Measurements from ENCODE around the gene SYT15.
"Not testable (repeated sequence)": the region's sequence is repeated elsewhere in the genome, so short reads cannot be mapped to it uniquely, and the experiment has no call there.

SYT15 gene

GRCh38 chr10:46557319-46558121 is 21.4 kb upstream of the SYT15 start:
- no peak for DNase-seq

GRCh38 chr10:46558122-46558391 is 20.9 kb upstream of the SYT15 start:
- DNase-seq: no peak

GRCh38 chr10:46558392-46559185 is 20.3 kb upstream of the SYT15 start:
- no peak for DNase-seq

- no peak for DNase-seq
These were observed 19.7 kb upstream of the SYT15 start for GRCh38 chr10:46559231-46559671.

GRCh38 chr10:46560381-46560780 is 18.5 kb upstream of the SYT15 start:
- no peak for DNase-seq

GRCh38 chr10:46560952-46561351 is 18.0 kb upstream of the SYT15 start:
- DNase-seq: no peak

- DNase-seq: not testable (repeated sequence)
These were observed 13.2 kb upstream of the SYT15 start for GRCh38 chr10:46565591-46566332.

GRCh38 chr10:46567151-46567550 is 11.8 kb upstream of the SYT15 start:
- DNase-seq: not testable (repeated sequence)

- DNase-seq: not testable (repeated sequence)
These were observed 8.3 kb upstream of the SYT15 start for GRCh38 chr10:46570655-46571054.

GRCh38 chr10:46572765-46573164 is 6.2 kb upstream of the SYT15 start:
- DNase-seq: not testable (repeated sequence)

GRCh38 chr10:46573314-46573713 is 5.6 kb upstream of the SYT15 start:
- not testable (repeated sequence) for DNase-seq

- DNase-seq: not testable (repeated sequence)
These were observed 5.0 kb upstream of the SYT15 start for GRCh38 chr10:46573884-46574283.

GRCh38 chr10:46577624-46578473 is 1.1 kb upstream of the SYT15 start:
- DNase-seq: not testable (repeated sequence)

GRCh38 chr10:46579378-46579777 is 450 bp downstream of the SYT15 start:
- DNase-seq: not testable (repeated sequence)

- DNase-seq: not testable (repeated sequence)
These were observed 3.1 kb downstream of the SYT15 start for GRCh38 chr10:46581997-46582396.

- DNase-seq: not testable (repeated sequence)
These were observed 3.6 kb downstream of the SYT15 start for GRCh38 chr10:46582568-46582967.

- DNase-seq: not testable (repeated sequence)
These were observed 5.3 kb downstream of the SYT15 start for GRCh38 chr10:46584196-46584595.

- not testable (repeated sequence) for DNase-seq
These were observed 6.3 kb downstream of the SYT15 start for GRCh38 chr10:46585246-46585645.

- not testable (repeated sequence) for DNase-seq
These were observed 8.6 kb downstream of the SYT15 start for GRCh38 chr10:46587546-46587945.

- not testable (repeated sequence) for DNase-seq
These were observed 9.3 kb downstream of the SYT15 start for GRCh38 chr10:46588221-46588620.

- DNase-seq: not testable (repeated sequence)
These were observed 10.7 kb downstream of the SYT15 start for GRCh38 chr10:46589589-46589988.

- not testable (repeated sequence) for DNase-seq
These were observed 12.1 kb downstream of the SYT15 start for GRCh38 chr10:46591053-46591452.
